ENCODE results near the gene COL1A1.

Gene COL1A1

GRCh38 chr17:50221864-50222545, 20.6 kb upstream of the COL1A1 start:
- ChIA-PET CTCF (interaction anchor here (0.7 to 24.1 kb wide), 3 partner anchors 10 to 60 kb away, joined by 3 to 489 read pairs (median 7); partner anchors contain the start of gene TMEM92), POLR2A (interaction anchor here (1.1 to 24.4 kb wide), 4 partner anchors 11 to 44 kb away, joined by 4 to 1416 read pairs (median 464); partner anchors contain the start of gene COL1A1)
- H3K4me3 ChIP-seq (ENCODE audit: low read depth, low read length) = no peak overlapping the region; the same call in 1 of the 2 replicates
- no peak for DNase-seq (ENCODE audit: low read depth, low spot score)
- no peak for TF ChIP-seq CTCF (IDR thresholded peaks at IDR 0.05; ENCODE audit: insufficient read depth, low read length, missing control alignments)

DNA sequence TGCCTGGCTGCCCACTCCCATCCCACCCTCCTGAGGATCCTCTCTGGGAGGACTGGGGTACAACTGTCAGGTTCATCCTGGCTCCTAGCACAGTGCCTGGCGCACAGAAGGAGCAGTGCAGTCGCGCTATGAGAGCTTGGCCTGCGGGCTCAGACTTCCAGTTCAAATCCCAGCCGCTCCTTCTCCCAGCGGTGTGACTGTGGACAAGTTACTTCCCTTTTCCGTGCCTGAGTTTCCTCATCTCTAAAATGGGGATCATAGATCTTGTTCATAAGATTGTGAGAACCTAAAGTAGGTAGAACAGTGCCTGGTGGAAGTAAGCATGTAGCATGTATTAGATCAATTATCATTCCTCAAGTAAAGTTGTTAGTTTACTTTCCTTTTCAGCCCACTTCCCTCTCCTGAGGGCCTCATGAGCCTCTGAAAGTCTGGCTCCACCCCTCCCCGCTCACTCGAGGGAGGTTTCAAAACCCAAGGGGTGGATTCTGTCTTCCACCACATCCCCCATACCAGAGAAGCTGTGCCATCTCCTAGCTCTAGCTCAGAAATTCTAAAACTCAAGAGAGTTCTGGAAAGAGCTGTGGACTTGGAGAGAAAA, 19.9 kb upstream of the COL1A1 start:
- H3K4me3 ChIP-seq (ENCODE audit: low read depth, low read length) = no peak overlapping the region
- ChIA-PET CTCF (interaction anchor here (1.8 to 24.1 kb wide), 4 partner anchors 9 to 49 kb away, joined by 7 to 489 read pairs (median 10); partner anchors contain the start of genes COL1A1 and TMEM92), POLR2A (interaction anchor here (1.1 to 24.4 kb wide), 5 partner anchors 11 to 68 kb away, joined by 3 to 1416 read pairs (median 98); partner anchors contain the start of gene COL1A1)
- DNase-seq (ENCODE audit: low read depth, low spot score) = no peak
- TF ChIP-seq CTCF (IDR thresholded peaks at IDR 0.05; ENCODE audit: insufficient read depth, low read length, missing control alignments) = no peak

DNA sequence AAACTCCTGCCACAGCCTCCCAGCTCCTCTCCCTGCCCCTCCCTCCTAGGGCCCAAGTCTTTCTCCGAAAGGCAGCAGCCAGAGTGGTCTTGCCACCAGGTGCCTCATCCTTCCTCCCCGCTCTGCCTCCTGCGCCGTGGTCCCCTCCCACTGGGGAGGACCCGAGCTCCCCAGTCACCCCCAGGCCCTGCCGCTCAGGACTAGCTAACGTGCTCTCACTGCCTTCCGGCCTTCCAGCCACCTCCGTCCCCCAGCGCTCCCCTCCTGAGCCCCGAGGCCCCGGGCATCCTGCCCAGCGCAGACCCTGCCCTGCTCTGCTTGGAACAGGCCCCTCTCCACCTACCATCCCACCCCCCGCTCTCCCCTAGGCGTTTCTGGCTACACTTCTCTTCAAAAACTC, 19.4 kb upstream of the COL1A1 start:
- ChIA-PET CTCF (interaction anchor here (0.7 to 24.1 kb wide), 7 partner anchors 9 to 103 kb away, joined by 3 to 489 read pairs (median 7); partner anchors contain the start of genes COL1A1 and TMEM92), POLR2A (interaction anchor here (1.1 to 24.4 kb wide), 9 partner anchors 10 to 69 kb away, joined by 3 to 1416 read pairs (median 12); partner anchors contain the start of gene COL1A1)
- TF ChIP-seq CTCF (IDR thresholded peaks at IDR 0.05; ENCODE audit: insufficient read depth, low read length, missing control alignments) = no peak
- no peak for DNase-seq (ENCODE audit: low read depth, low spot score)
- H3K4me3 ChIP-seq (ENCODE audit: low read depth, low read length) = no peak overlapping the region

GRCh38 chr17:50219939-50220465, 18.6 kb upstream of the COL1A1 start:
- DNase-seq (ENCODE audit: low read depth, low spot score) = no peak
- TF ChIP-seq CTCF (IDR thresholded peaks at IDR 0.05; ENCODE audit: insufficient read depth, low read length, missing control alignments) = no peak
- H3K4me3 ChIP-seq (ENCODE audit: low read depth, low read length) = peak overlapping the region; percentile 45
- POLR2A ChIA-PET = interaction anchor here (0.6 to 24.4 kb wide), 12 partner anchors 9 to 70 kb away, joined by 3 to 1416 read pairs (median 10); partner anchors contain the start of gene COL1A1
- CTCF ChIA-PET = interaction anchor here (0.7 to 24.1 kb wide), 9 partner anchors 8 to 102 kb away, joined by 3 to 489 read pairs (median 7); partner anchors contain the start of genes COL1A1 and TMEM92

- ChIA-PET CTCF (interaction anchor here (1.4 to 24.1 kb wide), 8 partner anchors 7 to 57 kb away, joined by 4 to 489 read pairs (median 7); partner anchors contain the start of genes COL1A1 and TMEM92), POLR2A (interaction anchor here (0.6 to 24.4 kb wide), 13 partner anchors 9 to 158 kb away, joined by 3 to 1416 read pairs (median 9); partner anchors contain the start of gene COL1A1)
- peak overlapping the region; percentile 45 for H3K4me3 ChIP-seq (ENCODE audit: low read depth, low read length)
- no peak for DNase-seq (ENCODE audit: low read depth, low spot score)
- TF ChIP-seq CTCF (IDR thresholded peaks at IDR 0.05; ENCODE audit: insufficient read depth, low read length, missing control alignments) = no peak
Observed at GRCh38 chr17:50219342-50219741, 17.9 kb upstream of the COL1A1 start.
